GM23248 (cell line): ENCODE results near the gene ALDH3B1.

ENCODE experiments used
- EZH2 ChIP-seq: fragments of 200-600 bp; sonication (generic); IDR thresholded peaks from 2 replicates; pipeline ENCODE4 v1.6.1; 2018; ENCODE audit warnings: antibody characterized with exemption, mild to moderate bottlenecking; ENCODE audit not compliant: insufficient read depth, poor library complexity, severe bottlenecking
- EZH2phosphoT487 ChIP-seq: fragments of 200-600 bp; sonication (generic); IDR thresholded peaks from 2 replicates; pipeline ENCODE4 v1.6.1; 2018; ENCODE audit warnings: antibody characterized with exemption, moderate library complexity, mild to moderate bottlenecking, low read depth; ENCODE audit not compliant: insufficient read depth

- TF ChIP-seq EZH2 (no peak), EZH2phosphoT487 (no peak)
These were observed 40.3 kb downstream of the ALDH3B1 start for GRCh38 chr11:68050371-68050841.
